GM08714 (cell line): ENCODE results near the gene NUTF2.
"Not testable (repeated sequence)": the region's sequence is repeated elsewhere in the genome, so short reads cannot be mapped to it uniquely, and the experiment has no call there.

ENCODE experiments used
- H3K4me3 ChIP-seq: fragments of 200-500 bp; sonication (Bioruptor generic); 2 replicates; pipeline ENCODE4 v1.5.1; 2014; ENCODE audit warnings: mild to moderate bottlenecking, low read length, inconsistent platforms
- ZNF274 ChIP-seq: IDR thresholded peaks from 2 replicates; pipeline ENCODE4 v1.6.1; 2012; ENCODE audit warnings: mild to moderate bottlenecking, low read depth, low read length

The NUTF2 gene

DNA sequence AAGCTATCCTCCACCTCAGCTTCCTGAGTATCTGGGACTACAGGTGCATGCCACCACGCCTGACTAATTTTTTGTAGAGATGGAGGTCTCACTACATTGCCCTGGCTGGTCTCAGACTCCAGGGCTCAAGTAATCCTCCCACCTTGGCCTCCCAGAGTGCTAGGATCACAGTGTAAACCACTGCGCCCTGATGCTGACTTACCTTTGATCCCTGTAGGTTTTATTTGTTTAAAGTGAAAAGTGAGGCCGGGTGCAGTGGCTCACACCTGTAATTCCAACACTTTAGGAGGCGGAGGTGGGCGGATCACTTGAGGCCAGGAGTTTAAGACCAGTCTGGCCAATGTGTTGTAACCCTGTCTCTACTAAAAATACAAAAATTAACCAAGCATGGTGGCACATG, 55.0 kb downstream of the NUTF2 start:
- no peak for TF ChIP-seq ZNF274
- no peak overlapping the region for H3K4me3 ChIP-seq

DNA sequence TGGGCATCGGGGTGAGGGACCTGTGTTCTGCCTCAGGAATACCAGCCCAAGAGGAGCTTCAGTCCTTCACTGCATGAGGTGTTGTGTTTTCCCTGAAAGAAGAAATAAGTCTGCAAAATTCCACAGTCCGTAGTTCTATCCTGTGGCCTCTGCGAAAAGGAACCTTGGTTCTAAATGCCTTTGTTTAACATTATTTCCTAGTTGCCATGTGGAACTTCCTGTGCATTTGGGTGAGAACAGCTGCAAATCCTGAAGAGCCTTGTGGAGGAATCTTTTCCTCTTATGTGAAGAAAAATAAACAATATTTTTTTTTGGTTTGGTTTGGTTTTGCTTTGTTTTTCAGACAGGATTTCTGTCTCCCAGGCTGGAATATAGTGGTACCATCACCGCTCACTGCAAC, 56.1 kb downstream of the NUTF2 start:
- no peak for TF ChIP-seq ZNF274
- H3K4me3 ChIP-seq = no peak overlapping the region

DNA sequence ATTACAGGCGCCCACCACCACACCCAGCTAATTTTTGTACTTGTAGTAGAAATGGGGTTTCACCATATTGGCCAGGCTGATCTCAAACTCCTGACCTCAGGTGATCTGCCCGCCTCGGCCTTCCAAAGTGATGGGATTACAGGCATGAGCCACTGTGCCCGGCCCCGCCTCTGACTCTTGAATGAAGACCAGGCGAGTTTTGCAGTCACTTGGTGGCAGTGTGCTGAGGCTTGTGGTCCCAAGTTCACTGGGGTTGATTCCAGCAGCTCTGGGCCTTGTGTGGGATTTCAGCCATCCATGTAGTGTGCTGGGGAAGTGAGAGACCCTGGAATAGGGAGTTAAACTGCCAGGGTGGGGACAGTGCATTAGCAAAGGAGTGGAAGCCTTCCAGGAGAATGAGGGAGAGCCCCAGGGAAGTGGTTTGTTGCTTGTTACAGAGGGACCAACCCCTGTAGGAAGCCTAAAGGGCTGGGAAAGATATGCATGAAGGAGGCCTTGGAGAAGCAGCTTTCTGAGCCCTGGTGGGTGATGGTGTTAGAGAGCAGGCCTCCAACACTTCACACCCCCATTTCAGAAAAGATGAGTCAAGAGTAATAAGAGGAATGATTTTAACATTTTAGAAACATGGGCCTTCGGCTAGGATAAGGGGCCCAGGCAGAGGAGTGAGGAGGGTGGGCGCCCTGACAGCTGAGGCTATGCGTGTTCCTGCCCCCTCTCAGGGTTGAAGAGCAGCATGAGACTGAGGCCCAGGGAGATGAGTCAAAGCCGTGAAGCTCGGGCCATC, 60.9 kb downstream of the NUTF2 start:
- no peak overlapping the region for H3K4me3 ChIP-seq
- TF ChIP-seq ZNF274 = no peak

DNA sequence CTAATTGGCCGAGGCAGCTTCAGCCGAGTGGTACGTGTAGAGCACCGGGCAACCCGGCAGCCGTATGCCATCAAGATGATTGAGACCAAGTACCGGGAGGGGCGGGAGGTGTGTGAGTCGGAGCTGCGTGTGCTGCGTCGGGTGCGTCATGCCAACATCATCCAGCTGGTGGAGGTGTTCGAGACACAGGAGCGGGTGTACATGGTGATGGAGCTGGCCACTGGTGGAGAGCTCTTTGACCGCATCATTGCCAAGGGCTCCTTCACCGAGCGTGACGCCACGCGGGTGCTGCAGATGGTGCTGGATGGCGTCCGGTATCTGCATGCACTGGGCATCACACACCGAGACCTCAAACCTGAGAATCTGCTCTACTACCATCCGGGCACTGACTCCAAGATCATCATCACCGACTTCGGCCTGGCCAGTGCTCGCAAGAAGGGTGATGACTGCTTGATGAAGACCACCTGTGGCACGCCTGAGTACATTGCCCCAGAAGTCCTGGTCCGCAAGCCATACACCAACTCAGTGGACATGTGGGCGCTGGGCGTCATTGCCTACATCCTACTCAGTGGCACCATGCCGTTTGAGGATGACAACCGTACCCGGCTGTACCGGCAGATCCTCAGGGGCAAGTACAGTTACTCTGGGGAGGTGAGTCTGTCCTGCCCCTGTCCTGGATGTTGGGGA, 62.5 kb downstream of the NUTF2 start:
- no peak overlapping the region for H3K4me3 ChIP-seq
- no peak for TF ChIP-seq ZNF274

DNA sequence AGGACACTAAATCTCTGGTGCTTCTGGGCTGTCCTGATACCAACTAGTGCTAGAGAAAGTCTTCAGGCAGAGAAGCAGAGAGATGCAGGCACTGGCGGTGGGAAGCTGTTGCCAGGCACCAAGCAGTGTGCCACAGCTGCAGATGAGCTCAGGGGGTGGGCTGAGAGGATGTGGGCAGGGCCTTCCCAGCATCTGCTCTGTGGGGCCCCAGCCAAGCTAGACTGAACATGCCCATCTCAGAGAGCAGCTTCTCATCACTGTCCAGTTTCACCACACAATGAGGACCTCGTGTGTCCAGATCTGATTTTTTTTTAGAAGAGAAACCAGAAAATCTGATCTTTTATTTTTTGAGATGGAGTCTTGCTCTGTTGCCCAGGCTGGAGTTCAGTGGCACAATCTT, 63.4 kb downstream of the NUTF2 start:
- no peak overlapping the region for H3K4me3 ChIP-seq
- no peak for TF ChIP-seq ZNF274

DNA sequence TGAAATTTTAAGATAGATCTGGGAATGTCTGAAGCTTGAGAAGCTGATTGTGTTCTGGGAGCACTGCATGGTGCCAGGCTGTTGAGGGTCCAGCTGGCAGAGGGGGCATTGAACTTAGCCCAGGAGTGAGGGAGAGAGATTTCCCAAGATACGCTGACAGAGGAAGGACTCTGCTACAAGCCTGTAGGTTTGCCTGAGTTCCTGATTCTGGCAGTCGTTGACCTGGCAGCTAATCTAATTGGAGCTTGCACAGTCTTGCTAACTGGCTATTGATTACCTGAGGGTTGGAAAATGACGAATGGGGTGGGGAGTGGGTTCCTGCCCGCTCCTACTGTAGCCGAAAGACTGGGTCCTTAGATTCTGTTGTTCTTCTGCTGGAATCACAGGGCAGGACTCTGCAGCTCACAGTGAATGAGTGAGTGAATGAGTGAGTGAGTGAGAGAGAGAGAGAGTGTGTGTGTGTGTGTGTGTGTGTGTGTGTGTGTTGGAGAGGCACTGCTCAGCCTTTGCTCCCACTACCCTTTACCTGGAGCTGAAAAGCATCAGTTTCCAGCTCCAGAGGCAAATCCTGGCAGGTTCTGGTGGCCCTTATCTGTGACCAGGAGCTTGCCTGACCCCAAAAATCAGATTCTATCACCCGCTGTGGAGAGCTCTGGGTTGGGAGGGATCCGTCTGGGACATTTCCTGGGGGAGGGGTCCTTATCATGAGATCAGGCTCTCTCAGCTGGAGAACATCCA, 68.2 kb downstream of the NUTF2 start:
- no peak for TF ChIP-seq ZNF274
- H3K4me3 ChIP-seq = no peak overlapping the region

DNA sequence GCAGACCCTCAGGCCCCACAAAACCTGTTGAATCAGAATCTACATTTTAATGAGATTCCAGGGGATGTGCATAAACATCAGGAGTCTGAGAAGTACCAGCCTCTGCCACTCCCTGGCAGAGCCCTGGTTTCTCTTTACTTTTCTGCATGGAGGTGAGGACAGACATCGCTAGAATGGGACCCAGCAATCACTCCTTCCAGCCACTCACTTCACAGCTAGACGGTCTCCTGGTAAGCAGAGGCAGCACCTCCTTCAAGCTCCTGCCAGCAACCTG, 68.7 kb downstream of the NUTF2 start:
- H3K4me3 ChIP-seq = not testable (repeated sequence)

DNA sequence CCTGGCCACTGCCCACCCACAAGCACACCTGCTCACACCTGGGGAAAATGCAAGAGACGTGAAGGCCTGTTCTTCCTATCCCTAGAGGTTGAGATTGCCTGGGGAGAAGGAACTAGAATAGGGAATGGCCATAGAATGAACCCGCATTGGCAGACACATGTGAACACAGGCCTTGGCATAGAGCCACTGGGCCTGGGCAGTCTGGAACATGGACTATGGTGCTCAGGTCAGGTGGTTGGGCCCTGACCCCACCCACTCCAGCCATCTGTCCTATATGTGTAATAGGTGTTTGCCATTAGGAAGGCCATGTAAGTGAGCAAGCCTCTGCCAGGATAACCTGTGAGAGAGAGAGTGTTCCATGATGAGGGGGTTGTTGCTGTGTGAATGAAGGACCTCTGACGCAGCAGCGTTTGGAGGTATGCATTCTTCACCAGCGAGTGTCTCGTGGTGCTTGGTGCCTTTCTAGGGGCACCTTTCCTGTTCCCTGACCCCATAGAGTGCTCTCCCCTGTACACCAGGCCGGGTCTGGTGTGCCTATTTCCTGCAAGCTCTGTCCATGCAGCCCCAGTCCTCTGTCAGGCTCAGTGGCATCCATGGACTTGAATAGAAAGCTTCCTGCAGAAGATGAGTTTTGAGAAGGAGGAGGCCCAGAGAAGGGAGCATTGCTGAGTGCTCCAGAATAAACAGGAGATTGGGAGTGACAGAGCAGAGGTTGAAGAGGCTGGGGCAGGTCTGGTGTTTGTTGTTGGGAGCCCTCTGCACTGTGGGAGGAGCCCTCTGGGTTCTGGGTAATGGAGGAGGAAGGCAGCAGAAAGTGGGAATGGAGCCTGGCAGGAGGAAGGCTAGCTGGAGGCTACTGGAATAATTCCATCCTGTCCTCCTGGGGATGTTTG, 69.3 kb downstream of the NUTF2 start:
- TF ChIP-seq ZNF274 = no peak
- H3K4me3 ChIP-seq = no peak overlapping the region

DNA sequence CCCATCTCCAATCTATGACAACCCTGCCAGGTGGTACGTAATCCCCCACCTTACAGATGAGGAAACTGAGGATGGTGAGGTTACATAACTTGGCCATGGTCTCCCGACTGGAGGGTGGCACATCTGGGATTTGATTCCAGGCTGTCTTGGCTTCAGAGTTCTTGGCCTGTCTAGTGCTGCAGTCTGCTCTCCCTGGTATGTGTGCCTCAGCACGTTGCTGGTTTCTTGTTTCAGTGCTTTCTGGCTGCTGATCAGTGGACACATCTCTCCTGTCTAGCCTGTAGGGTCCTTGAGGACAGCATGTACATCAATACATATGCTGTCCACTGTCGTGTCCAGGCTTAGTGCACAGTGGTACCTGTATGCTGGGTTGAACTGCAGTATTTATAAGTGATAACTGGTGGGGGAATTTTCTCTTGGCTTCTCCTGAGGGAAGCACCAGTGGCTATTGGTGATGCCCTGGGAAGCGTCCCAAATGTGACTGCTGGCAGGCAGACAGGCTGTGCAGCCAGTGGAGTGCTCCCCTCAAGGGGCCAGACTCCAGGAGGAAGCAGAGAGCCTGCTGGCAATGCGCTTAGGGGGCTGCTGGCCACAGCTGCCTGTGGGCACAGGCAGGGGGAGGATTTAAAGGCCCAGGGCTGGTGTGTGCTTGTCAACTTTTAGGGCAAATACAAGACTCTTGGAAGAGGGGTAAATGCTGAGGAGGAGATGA, 70.6 kb downstream of the NUTF2 start:
- TF ChIP-seq ZNF274 = no peak
- H3K4me3 ChIP-seq = no peak overlapping the region

DNA sequence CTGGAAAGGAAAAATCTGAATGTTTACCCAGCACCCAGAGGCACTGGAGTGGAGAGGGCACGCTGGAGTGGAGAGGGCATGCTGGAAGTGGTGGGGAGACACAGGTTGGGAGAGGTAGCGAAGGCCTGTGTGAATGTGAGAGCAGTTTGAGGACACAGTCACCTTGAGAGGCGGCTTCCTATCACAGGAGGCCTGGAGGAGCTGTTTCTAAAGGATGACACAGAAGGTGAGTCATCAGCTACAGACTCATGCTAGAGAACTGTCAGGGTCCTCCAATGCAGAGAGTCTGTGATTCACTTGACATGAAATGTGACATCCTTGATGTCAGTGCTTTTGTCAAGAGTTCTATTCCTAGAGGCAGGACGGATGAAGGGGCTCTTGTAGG, 71.1 kb downstream of the NUTF2 start:
- no peak for TF ChIP-seq ZNF274

DNA sequence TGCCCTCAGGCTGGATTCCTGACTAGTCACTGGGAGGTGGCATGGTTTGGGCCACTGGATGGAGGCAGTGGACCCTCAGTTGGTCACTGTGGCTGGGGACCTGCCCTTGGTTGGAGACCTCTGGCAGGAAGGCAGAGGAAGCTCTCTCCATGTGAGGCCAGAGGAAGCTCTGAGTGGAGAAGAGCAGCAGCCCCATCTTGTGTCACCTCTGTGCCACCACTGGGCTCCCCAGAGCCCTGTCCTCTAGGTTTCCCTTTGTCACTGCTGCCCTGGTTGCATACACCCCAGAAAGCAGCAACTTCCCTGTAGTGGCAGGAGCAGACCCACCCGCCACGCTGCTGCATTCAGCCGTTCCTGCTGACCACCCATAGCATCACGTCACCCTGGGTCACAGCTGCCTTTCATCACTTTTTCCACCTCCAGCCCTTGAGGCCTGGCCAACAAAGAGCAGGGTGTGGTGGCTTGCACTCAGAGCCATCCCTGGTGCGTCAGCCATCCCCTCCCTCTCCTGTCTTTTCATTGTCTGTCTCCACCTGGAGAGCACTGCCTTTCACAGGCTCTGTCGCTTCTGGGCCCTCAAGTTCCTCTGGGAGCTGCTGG, 73.0 kb downstream of the NUTF2 start:
- H3K4me3 ChIP-seq = no peak overlapping the region

More for the DNA sequence above, 71.1 kb downstream of the NUTF2 start:
- H3K4me3 ChIP-seq = no peak overlapping the region

More for the DNA sequence above, 73.0 kb downstream of the NUTF2 start:
- TF ChIP-seq ZNF274 = no peak
